ENCODE results near the gene MSN.
"Not testable (repeated sequence)": the region's sequence is repeated elsewhere in the genome, so short reads cannot be mapped to it uniquely, and the experiment has no call there.

The MSN gene

DNA sequence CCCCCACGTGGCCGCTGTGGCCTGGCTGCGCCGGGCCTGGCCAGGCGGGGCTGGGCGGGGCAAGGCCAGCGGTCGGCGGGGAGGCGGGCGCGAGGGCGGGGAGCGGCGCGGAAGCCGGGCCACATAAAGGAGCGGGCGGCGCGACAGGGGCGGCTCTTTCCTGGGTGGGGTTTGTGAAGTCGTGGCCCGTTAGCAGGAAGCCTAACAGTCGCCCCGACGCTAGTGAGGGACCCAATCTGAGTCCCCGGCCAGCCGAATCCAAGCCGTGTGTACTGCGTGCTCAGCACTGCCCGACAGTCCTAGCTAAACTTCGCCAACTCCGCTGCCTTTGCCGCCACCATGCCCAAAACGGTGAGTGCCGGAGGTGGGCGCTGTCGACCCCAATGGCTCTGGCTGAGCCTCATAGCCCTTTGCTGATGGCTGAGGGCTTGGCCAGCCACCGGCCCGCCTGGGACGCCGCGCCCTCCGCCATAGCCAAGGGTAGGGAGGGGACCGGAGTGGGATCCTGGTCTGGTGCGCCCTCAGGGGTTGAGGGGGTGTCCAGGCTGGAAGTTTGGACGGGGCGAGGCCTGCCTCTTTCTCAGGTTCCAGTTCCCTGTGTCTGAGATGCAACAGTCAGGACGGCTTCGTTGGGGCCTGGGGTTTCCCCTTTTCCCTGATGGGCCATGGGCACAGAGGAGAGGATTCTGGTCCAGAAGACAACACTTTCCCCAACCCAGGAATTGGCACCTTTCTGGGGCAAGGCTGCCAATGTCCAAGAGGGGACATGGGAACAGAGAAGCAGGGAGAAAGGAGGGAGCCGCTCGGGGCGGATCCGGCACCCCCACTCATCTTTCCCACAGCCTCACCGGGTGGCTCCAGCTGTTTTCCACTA lies at the start of gene MSN:
Gene MSN (plus strand): TSS at position 152 of the 874 bp plus-strand sequence. CDS start 188 bp downstream, at position 340.
- peak; percentile 33 to 62 (median 53) for DNase-seq

DNA sequence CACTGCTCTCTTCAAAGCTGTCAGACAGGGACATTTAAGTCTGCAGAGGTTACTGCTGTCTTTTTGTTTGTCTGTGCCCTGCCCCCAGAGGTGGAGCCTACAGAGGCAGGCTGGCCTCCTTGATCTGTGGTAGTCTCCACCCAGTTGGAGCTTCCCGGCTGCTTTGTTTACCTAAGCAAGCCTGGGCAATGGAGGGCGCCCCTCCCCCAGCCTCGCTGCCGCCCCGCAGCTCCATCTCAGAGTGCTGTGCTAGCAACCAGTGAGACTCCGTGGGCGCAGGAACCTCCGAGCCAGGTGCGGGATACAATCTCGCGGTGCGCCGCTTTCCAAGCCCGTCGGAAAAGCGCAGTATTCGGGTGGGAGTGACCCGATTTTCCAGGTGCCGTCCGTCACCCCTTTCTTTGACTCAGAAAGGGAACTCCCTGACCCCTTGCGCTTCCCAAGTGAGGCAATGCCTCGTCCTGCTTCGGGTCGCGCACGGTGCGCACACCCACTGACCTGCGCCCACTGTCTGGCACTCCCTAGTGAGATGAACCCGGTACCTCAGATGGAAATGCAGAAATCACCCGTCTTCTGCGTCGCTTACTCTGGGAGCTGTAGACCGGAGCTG lies 47.3 kb upstream of the MSN start:
- not testable (repeated sequence) for DNase-seq

DNA sequence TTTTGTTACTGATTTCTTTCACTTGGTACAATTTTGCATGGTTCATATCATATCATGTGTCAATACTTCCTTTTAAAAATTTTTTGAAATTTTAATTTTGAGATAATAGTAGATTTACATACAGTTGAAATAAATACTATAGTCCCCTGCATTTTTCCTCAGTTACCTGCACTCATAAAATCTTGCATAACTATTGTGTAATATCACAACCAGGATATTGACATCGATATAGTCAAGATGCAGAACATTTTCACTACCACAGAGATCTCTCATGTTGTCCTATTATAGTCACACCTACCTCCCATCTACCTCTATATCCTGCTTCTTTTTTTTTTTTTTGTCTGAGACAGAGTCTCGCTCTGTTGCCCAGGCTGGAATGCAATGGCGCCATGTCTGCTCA lies 36.7 kb upstream of the MSN start:
- no peak for DNase-seq

DNA sequence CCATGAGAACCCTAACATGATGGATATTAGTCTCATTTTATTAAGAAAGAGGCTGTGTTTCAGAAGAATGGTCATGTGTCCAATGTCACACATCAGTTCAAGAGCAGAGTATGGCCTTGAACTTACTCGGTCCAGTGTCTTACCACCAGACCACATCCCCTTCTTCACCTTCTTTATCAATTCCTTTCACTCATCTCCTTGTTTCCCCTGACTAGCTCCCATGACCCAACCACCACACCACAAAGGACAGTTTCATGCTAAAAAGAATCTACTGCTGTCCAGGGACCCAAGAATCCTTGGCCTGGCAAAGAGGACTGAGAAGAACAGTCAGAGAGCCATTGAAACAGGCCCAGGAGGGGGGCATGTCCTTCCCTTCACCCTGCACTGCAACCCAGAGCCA lies 33.6 kb upstream of the MSN start:
- no peak for DNase-seq

DNA sequence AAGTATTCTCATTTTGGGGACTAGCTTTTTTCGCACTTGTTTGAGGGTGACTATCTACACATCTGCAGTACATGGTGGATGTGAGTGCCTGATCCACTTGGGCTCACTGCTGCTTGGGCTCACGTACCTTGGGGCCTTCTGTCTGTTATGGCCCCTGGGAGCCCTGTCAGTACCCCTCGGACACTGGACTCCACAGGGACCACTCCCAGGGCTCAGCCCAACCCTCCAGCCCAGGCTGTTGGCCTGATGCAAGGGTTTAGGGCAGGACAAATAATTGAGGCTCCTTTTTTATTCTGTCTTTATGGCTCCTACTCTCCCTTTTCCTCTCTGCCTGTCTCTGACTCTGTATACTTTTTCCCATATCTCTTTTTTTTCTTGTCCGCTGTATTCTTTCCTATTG lies 32.7 kb upstream of the MSN start:
- DNase-seq, result no peak

DNA sequence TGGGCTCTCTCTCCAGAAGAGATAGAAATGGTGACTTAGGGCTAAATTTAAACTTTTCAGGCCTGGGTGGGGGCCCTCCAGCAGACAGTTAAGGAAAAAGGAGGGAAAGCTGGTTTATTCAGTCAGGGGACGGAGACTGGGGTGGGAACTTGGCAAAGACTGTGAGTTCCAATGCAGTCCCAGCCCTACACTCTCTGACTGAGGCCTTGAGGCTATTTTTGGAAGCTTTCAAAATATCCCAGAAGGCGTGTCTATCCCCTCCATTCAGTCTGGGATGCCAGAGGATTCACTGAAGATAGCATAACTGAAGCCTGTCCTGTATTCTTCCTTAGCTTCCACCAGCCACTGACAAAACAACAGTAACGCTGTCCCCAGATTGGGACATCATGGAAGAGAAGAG lies 32.1 kb upstream of the MSN start:
- no peak for DNase-seq

DNA sequence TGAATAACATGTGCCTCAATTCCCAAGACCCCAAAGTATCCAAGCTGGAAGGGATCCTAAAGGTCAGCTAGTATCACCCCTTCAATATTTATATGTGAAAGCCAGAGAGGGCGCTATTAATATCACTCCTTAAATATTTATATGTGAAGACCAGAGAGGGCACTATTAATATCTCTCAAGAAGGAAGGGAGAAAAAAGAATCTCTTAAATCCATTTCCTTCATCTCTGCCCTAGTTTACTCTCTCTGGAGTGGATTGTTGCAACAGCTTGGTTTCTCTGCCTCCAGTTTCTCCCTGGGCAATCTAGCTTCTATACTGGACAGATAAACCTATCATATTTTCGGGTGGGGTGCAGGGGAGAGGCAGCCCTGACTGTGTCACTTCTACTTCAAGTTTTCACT lies 31.6 kb upstream of the MSN start:
- DNase-seq, result no peak

DNA sequence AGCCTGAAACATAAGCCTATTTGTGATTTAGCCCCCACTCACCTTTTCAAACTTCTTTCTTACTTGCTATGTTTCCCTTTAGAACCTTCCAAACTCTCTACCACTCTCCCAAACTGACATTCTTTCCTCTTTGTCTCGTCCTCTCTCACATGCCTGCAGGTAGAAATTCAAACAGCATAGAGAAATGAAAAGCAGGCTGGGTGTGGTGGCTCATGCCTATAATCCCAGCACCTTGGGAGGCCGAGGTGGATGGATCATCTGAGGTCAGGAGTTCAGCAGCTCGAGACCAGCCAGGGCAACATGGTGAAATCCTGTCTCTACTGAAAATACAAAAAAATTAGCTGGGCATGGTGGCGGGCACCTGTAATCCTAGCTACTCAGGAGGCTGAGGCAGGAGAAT lies 31.2 kb upstream of the MSN start:
- not testable (repeated sequence) for DNase-seq

DNA sequence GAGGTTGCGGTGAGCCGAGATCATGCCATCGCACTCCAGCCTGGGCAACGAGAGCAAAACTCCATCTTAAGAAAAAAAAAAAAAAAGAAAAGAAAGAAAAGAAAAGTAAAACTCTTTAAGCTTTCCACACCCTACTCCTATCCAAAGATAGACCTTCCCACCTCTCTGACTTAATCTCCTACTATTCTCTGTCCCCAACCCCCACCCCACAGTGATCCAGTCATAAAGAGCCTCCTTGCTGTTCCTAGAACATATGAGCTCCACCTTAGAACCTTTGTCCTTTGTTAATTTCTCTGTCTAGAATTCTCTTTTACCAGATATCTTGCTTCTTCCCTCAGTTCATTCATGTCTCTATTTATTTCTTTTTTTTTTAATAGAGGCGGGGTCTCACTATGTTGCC lies 30.1 kb upstream of the MSN start:
- DNase-seq, result no peak

DNA sequence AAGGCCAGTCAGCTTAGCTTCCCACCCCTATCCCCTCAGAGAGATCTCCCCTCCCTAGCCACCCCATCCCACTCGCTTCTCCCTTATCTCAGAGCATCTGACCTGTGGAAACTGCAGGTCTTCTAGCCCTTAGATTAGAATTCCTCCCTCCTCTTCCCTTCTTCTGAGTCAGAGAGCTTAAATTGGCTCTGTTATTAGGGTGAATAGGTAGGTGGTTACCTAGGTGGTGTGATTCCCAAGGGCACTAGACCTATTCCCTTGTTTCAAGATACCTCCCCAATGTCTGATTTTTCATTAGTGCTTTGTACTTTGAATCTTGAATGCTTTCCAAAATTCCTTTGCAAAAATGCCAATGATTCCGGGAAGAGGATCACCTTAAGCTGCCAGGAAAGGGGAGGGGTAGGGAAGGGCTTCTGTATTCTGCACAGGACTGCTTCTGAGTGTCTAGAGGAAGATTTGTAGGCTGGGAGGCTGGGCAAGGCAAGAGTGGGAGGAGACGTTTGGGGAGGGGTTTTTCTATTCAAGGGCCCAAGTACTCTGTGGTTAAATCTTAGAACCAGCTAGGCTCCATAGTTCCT lies 24.5 kb upstream of the MSN start:
- no peak for DNase-seq

DNA sequence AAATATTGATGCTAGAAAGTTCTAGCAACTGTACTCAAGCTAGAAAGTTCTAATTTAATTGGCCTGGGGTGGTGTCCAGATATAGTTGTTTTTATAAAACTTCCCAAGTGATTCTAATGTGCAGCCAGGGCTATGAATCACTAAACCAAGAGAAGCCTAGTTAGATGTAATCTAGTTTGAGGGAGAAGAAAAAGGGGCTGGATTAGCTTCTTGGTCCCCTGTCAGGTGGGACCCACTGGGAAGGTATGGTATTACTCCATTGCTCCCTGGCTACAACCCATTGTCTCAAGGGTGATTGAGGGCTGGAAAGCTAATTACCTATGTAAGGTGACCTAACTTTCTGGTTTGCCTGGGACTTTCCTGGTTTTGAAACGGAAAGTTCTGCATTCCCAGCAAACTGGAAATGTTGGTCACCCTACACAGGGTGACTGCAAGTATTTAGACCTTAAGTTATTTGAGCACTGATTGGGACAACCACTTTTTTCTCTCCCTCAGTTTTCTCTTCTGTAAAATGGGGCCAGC lies 23.9 kb upstream of the MSN start:
- no peak for DNase-seq

DNA sequence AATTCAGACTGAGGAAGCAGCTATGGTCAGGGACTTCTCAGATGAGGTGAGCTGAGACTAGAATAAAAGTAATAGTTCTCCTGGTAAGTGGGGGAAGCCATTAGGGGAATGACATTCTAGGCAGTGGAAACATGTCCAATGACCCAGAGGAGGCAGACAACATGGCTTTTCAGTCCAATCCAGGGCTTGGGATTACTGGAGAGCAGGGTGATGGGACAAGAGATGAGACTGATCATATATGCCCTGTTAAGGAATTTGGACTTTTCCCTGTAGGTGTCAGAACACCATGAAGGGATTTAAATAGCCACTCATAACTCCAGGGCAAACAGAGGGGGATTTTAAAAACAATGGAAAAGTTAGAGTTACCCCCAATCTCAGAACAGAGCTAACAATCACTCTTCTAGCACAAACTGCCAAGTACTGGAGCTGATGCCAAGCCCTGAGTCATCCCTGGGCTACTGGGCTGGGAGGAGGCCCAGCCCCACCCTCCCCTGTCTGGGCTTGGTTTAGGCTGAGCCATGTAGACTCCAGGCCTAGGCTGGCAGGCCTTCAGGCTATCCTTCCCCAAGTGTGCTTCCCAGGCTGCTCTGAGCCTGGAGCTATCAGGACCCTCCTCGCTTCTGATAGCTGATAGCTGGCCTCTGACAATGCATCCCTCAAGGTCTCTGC lies 22.7 kb upstream of the MSN start:
- no peak for DNase-seq

DNA sequence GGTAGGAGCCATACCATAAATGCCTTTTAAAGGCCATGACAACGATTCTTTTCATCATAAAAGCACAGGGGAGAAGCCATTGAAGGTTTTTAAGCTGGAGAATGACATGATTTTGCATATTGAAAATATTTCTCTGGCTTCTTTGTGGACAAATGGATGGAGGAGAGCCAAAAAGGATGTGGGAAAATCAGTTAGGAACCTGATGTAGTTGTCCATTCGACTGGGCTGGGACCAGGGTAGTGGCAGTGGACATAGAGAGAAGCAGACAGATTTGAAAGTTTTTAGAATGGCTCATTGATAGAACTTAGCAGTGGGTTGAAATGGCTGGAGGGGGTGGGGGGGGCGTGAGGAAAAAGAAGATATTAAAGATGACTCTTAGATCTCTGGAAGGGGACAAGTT lies 19.7 kb upstream of the MSN start:
- DNase-seq, result no peak

DNA sequence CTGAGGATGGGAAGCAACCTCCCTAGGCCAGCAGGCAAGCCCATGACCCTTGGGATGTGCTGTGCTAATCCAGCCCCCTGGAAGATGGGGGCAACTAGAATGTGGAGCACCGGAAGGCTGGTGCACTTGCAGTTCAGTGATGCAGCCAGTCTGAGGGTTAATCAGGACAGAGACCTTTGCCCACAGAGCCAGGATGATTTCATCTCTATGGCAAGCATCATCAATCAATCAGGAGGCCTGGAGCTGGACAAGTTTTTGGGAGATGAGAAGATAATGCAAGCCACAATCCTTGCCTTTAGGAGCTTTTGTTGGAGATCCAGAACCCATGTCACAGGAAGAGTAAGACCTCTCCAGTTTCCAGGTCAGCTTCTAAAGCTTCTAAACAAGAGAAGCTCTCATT lies 15.4 kb upstream of the MSN start:
- no peak for DNase-seq

DNA sequence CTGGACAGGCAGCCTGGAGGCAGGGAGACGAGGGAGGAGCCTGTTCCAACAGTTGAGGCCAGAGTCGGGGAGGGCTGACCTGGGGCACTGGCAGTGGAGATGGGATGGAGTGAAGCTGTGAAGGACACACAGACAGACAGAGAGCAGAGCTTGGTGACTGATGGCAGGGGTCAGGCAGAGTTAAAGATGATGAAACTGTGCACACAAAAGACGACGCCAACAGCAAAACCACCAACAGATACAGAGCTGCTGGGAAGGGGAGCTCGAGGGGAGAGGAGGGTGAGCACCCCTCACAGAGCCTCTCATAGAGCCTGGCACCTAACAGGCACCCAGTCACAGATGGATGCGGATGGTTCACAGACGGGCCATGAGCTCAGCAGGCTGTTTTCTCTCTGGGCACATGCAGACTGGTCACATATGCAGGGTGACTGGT lies 10.4 kb upstream of the MSN start:
- peak in 1 of 6 experiments; percentile 33 for DNase-seq

DNA sequence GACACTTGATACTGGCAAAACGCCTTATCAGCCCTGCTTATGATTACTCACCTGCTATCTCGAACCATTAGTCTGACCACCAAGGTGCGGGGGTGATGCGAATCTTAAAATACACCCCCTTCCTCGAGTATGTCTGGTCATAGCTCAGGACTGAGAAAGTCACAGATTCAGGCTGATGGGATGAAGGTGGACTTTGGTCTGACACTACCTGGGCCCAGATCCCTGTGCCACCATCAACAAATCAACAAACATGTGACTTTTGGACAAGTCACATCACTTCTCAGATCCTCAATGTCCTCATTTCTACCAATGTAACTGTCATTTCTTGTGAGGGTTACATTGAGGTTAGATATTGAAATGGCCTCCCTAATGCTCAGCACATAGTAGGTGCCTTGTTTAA lies 9.8 kb upstream of the MSN start:
- DNase-seq, result no peak

DNA sequence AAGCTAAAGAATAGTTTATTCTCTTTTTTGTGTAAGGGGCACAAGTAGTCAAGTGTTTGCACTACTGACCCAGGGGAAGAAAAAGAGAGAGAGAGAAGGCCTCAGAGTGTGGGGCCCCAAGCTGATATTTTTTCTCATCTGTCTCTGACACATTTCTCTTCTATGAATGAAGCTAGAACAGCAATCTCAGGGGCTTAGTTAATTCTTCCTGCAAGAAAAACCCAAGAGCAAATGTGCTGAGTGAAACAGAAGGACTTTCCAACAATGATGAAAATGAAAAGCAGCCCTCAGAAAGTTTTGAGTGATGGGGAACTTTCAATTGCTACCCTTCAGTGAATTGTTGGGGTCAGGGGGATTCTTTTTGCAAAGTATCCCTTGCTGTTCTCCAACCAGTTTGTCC lies 9.2 kb upstream of the MSN start:
- DNase-seq, result no peak

DNA sequence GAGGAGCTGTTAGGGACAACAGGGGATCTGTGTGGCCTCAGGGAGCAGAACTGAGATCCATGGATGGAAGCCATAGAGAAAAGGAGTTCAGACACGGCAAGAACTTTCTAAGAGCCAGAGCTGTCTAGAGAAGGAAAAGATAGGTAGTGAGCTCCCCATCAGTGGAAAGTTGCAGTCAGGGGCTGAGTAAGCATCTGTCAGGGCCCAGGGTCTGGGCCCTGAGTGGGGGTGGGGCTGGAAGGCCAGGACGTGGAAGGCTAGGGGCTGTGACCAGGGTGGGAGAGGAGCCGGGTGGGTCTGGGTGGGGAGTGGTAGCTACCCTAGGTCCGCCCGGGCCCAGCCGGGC lies 324 bp upstream of the MSN start:
- peak in 1 of 6 experiments; percentile 28 for DNase-seq

DNA sequence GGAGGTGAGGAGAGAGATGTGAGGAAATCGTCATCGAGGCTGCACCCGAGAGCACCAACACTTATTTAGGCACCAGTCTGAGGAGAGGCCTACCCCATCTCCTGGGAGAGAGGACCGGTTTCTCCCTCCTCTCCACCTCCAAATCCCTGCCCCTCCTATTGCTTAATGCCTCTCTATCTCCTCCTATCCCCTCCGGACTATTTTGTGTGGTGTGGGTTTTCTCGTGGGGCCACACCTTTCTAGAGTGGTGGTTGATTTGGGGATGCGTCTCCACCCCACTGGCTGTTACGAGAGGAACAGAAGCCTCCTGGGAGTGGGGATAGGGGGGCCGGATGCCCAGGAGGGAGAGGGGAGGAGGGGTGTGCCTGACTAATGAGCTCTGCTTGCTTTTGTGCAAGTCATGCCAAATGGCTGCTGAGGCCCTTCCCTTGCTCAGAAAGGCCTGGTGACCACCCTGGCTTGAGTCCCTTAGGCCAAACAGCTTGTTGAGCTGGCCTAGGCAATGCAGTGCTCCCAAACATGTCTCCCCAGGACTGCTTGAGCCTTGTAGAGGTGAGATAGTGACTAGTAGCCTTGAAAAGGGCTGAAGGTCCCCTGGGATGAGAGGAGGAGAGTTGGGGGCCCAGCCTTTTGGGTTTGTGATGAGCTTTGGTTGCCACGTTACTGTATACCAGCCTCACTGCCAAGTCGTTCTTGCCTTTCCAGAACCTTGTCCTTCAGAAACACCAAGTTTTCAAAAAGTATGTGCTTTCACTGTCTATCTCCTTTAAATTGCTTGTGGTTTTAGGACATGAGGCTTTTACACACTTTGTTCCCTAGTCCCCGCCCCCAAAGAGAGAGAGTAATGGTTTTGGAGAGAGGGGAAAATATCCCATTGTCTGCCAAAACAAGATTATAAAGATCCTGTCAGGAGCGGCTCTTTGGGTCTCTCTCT lies 1.2 kb downstream of the MSN start:
- DNase-seq, result peak; percentile 5 to 42 (median 27)

DNA sequence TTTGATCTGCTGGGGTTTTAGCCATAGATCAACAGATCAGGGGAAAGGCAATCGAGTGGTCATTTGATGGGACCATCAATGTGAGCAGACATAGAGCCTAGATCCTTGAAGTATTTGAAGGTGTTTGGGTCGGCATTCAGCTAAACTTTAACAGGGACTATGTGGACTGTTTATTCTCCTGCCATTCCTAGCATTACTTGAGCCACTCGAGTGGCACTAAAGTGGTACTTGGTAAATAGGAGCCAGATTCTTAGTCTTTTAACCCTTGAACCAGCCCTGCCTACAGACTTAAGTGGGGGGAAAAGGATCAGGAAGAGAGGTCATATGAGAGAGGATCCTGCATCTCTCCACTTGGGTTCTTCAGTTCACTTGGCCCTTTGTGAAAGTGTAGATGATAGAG lies 3.8 kb downstream of the MSN start:
- no peak for DNase-seq

DNA sequence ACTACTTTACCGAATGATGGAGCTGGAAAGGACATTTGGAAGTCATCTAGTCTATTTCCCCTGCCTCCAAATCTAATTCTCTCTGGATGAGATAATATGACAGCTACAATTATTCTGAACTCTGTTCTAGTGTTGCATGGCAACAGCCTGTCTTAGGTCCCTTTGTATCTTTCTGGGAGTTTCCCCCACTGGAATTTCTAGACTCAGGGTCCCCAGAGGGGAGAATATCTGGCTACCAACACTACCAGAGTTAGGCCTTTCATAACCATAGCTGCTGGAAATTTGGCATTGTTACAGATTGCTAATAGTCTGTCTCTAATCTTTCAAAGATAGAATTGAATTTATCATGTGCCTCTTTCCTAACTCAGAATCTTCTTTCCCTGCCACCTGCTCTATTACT lies 4.5 kb downstream of the MSN start:
- no peak for DNase-seq

DNA sequence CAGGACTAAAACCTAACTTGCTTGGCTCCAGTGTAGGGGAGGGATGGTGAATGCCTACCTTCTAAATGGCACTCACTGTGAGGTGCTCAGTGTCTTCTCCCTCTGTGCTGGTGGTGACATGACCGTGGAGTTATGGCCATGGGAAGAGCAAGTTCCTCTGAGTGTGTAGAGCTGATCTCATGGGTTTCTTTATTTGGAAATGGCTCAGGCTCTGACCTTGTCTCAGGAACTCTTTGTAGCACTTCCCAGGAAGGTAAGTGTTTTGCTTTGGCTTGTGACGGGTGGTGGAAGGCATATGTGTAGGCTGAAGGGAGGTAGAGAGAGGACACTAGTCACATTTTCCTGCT lies 6.4 kb downstream of the MSN start:
- no peak for DNase-seq
